Hepatocyte (in vitro differentiated cells): ENCODE measurements around the gene GALNT18. TPM values are rescaled to one million over a fixed set of nuclear protein-coding genes. Genes with fewer than 3 reads are reported as not detected.

Experiments
- DNase-seq: peaks from one replicate; pipeline ENCODE4 v3.0.0-alpha.2; 2016; ENCODE audit warnings: low spot score
- H2AFZ ChIP-seq: fragments of 200-600 bp; sonication (generic); 2 replicates; pipeline ENCODE4 v1.6.0; 2016; ENCODE audit warnings: antibody characterized with exemption, mild to moderate bottlenecking
- H3K27ac ChIP-seq: fragments of 200-600 bp; sonication (generic); 2 replicates; pipeline ENCODE4 v1.5.1; 2016; ENCODE audit warnings: mild to moderate bottlenecking
- H3K27me3 ChIP-seq: fragments of 200-600 bp; sonication (generic); 2 replicates; pipeline ENCODE4 v1.6.1; 2016
- H3K36me3 ChIP-seq: fragments of 200-600 bp; sonication (generic); replicated peaks from 2 replicates; pipeline ENCODE4 v1.5.1; 2016; ENCODE audit warnings: low read depth; ENCODE audit not compliant: insufficient read depth
- H3K4me1 ChIP-seq: fragments of 200-600 bp; sonication (generic); 2 replicates; pipeline ENCODE4 v1.5.1; 2016; ENCODE audit warnings: mild to moderate bottlenecking, moderate library complexity; ENCODE audit not compliant: insufficient read depth
- H3K4me2 ChIP-seq: fragments of 200-600 bp; sonication (generic); 2 replicates; pipeline ENCODE4 v1.6.0; 2016
- H3K4me3 ChIP-seq: fragments of 200-600 bp; sonication (generic); 2 replicates; pipeline ENCODE4 v1.5.1; 2016; ENCODE audit warnings: mild to moderate bottlenecking
- H3K79me2 ChIP-seq: fragments of 200-600 bp; sonication (generic); 2 replicates; pipeline ENCODE4 v1.6.0; 2017; ENCODE audit warnings: mild to moderate bottlenecking
- H3K9me2 ChIP-seq: fragments of 200-600 bp; sonication (generic); replicated peaks from 2 replicates; pipeline ENCODE4 v1.6.0; 2017; ENCODE audit warnings: mild to moderate bottlenecking; ENCODE audit not compliant: insufficient read depth
- H3K9me3 ChIP-seq: fragments of 200-600 bp; sonication (generic); 2 replicates; pipeline ENCODE4 v1.5.1; 2016; ENCODE audit warnings: low read depth, mild to moderate bottlenecking
- H4K20me1 ChIP-seq: fragments of 200-600 bp; sonication (generic); 2 replicates; pipeline ENCODE4 v1.6.0; 2016; ENCODE audit warnings: mild to moderate bottlenecking; ENCODE audit not compliant: insufficient read depth, poor library complexity, severe bottlenecking
- CTCF ChIP-seq: fragments of 200-600 bp; sonication (generic); IDR thresholded peaks from 2 replicates; pipeline ENCODE4 v1.5.1; 2016; ENCODE audit warnings: antibody characterized with exemption, mild to moderate bottlenecking; ENCODE audit not compliant: poor library complexity
- EZH2 ChIP-seq: fragments of 200-600 bp; sonication (generic); IDR thresholded peaks from 2 replicates; pipeline ENCODE4 v1.6.1; 2016; ENCODE audit warnings: antibody characterized with exemption, mild to moderate bottlenecking, borderline replicate concordance
- EZH2phosphoT487 ChIP-seq: fragments of 200-600 bp; sonication (generic); IDR thresholded peaks from one replicate; pipeline ENCODE4 v1.6.1; 2018; ENCODE audit warnings: antibody characterized with exemption, mild to moderate bottlenecking, low read depth, moderate library complexity; ENCODE audit not compliant: unreplicated experiment, severe bottlenecking
- WGBS: methylation state at CpG from one replicate; pipeline ENCODE4 v1.1.6; 2016; ENCODE audit warnings: low lambda C conversion rate; ENCODE audit errors: missing lambda C conversion rate; 5-methylcytosine and 5-hydroxymethylcytosine counted together
- polyA plus RNA-seq: library from polyadenylated mRNA; unstranded; fragments of >200 nt; fragmentation: Nextera tagmentation; extraction: Ambion mirVana; gene quantifications from 2 replicates; pipeline ENCODE4 v1.2.1, GENCODE V29; 2016
- total RNA-seq: library from RNA; depleted of rRNA; stranded (reverse); fragments of >200 nt; gene quantifications from 2 replicates; pipeline ENCODE4 v1.2.3, GENCODE V29; 2014

Gene GALNT18
- total and polyA plus RNA-seq, 2 experiments from 2014 or later = 11.6 to 22.4 TPM

GRCh38 chr11:11302565-11302964 lies 319.2 kb downstream of the GALNT18 start:
- H3K9me2 ChIP-seq = no peaks in the 10 kb centered on the region
- no peak for DNase-seq
- no peak for TF ChIP-seq CTCF
- no peak overlapping the region for H3K27ac ChIP-seq
- H3K9me3 ChIP-seq = no peaks in the 10 kb centered on the region
- no peak overlapping the region for H3K4me3 ChIP-seq
- no peaks in the 10 kb centered on the region for H3K27me3 ChIP-seq
- H2AFZ ChIP-seq = no peak overlapping the region
- no peaks in the 10 kb centered on the region for H4K20me1 ChIP-seq
- no peaks in the 10 kb centered on the region for H3K79me2 ChIP-seq
- H3K4me2 ChIP-seq = no peak overlapping the region
- WGBS = 92% methylated on average over 10 of the region's 10 CpGs
- H3K36me3 ChIP-seq = no peaks in the 10 kb centered on the region
- no peaks in the 10 kb centered on the region for H3K4me1 ChIP-seq

- Histone ChIP-seq H3K36me3 (no peaks in the 10 kb centered on the region), H4K20me1 (no peaks in the 10 kb centered on the region), H3K79me2 (no peaks in the 10 kb centered on the region), H3K27me3 (no peaks in the 10 kb centered on the region), H2AFZ (no peak overlapping the region), H3K4me1 (no peaks in the 10 kb centered on the region), H3K9me3 (no peaks in the 10 kb centered on the region), H3K9me2 (no peaks in the 10 kb centered on the region), H3K27ac (no peak overlapping the region), H3K4me2 (no peak overlapping the region), H3K4me3 (no peak overlapping the region)
- TF ChIP-seq EZH2 (no peak), EZH2phosphoT487 (no peak), CTCF (no peak)
- 91% methylated on average over 6 of the region's 6 CpGs for WGBS
- no peak for DNase-seq
Measured at GRCh38 chr11:11301212-11301611, 320.6 kb downstream of the GALNT18 start.

- H3K4me1 ChIP-seq = no peaks in the 10 kb centered on the region
- TF ChIP-seq EZH2 = no peak
- no peak for TF ChIP-seq CTCF
- no peak for TF ChIP-seq EZH2phosphoT487
- H3K79me2 ChIP-seq = no peaks in the 10 kb centered on the region
- H3K36me3 ChIP-seq = no peaks in the 10 kb centered on the region
- no peak overlapping the region for H3K4me2 ChIP-seq
- no peaks in the 10 kb centered on the region for H3K9me2 ChIP-seq
- no peak for DNase-seq
- H3K9me3 ChIP-seq = no peaks in the 10 kb centered on the region
- H3K4me3 ChIP-seq = no peak overlapping the region
- 55% methylated on average over 6 of the region's 6 CpGs for WGBS
- H3K27ac ChIP-seq = no peak overlapping the region
- H3K27me3 ChIP-seq = no peaks in the 10 kb centered on the region
- no peaks in the 10 kb centered on the region for H4K20me1 ChIP-seq
- no peak overlapping the region for H2AFZ ChIP-seq
Measured at GRCh38 chr11:11297578-11297977, 324.2 kb downstream of the GALNT18 start.

GRCh38 chr11:11296434-11296833 lies 325.4 kb downstream of the GALNT18 start:
- no peak overlapping the region for H3K27ac ChIP-seq
- H3K9me2 ChIP-seq = no peaks in the 10 kb centered on the region
- no peaks in the 10 kb centered on the region for H3K9me3 ChIP-seq
- no peak overlapping the region for H2AFZ ChIP-seq
- no peaks in the 10 kb centered on the region for H3K36me3 ChIP-seq
- no peaks in the 10 kb centered on the region for H4K20me1 ChIP-seq
- H3K4me3 ChIP-seq = no peak overlapping the region
- TF ChIP-seq EZH2phosphoT487 (no peak), CTCF (no peak), EZH2 (no peak)
- no peaks in the 10 kb centered on the region for H3K79me2 ChIP-seq
- DNase-seq = no peak
- H3K27me3 ChIP-seq = no peaks in the 10 kb centered on the region
- no peak overlapping the region for H3K4me2 ChIP-seq
- H3K4me1 ChIP-seq = no peaks in the 10 kb centered on the region
- 46% methylated on average over 3 of the region's 3 CpGs for WGBS
